NCI-H460 (cell line): Measurements from ENCODE around the gene PADI6. TPM values are rescaled to one million over a fixed set of nuclear protein-coding genes. Genes with fewer than 3 reads are reported as not detected.
"Not testable (repeated sequence)": the region's sequence is repeated elsewhere in the genome, so short reads cannot be mapped to it uniquely, and the experiment has no call there.

Experiments used
- DNase-seq: peaks from one replicate; pipeline ENCODE4 v3.0.0-alpha.2; 2016; ENCODE audit warnings: low read depth; ENCODE audit errors: extremely low read depth
- total RNA-seq: library from RNA; depleted of rRNA; stranded (reverse); fragments of >200 nt; shearing (Covaris generic); gene quantifications from 2 replicates; pipeline ENCODE4 v1.2.3, GENCODE V29; 2014

PADI6 gene
- total RNA-seq, 1 experiment from 2014 or later = not detected

DNA sequence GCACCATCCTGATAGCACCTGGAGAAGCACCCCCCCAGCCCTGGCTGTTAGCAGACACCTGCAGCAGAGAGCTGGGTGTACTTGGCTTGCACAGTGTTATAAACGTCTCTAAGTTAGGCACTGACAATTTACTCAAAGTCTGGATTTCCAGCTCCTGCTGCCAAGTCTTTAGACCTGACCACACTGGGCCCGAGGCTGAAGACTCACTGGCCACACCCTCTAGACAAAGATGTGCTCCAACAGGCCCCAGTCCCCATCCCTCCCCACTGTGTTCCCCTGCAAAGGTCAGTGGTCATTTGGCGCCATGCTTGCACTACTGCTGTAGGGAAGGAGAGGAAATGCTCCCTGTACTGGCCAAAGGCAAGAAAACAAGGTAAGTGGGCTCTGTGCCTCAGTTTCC, 31.1 kb downstream of the PADI6 start:
- no peak for DNase-seq

- no peak for DNase-seq
Measured at GRCh38 chr1:17404034-17404684, 32.2 kb downstream of the PADI6 start.

- DNase-seq = no peak
Measured at GRCh38 chr1:17404820-17405219, 32.8 kb downstream of the PADI6 start.

DNA sequence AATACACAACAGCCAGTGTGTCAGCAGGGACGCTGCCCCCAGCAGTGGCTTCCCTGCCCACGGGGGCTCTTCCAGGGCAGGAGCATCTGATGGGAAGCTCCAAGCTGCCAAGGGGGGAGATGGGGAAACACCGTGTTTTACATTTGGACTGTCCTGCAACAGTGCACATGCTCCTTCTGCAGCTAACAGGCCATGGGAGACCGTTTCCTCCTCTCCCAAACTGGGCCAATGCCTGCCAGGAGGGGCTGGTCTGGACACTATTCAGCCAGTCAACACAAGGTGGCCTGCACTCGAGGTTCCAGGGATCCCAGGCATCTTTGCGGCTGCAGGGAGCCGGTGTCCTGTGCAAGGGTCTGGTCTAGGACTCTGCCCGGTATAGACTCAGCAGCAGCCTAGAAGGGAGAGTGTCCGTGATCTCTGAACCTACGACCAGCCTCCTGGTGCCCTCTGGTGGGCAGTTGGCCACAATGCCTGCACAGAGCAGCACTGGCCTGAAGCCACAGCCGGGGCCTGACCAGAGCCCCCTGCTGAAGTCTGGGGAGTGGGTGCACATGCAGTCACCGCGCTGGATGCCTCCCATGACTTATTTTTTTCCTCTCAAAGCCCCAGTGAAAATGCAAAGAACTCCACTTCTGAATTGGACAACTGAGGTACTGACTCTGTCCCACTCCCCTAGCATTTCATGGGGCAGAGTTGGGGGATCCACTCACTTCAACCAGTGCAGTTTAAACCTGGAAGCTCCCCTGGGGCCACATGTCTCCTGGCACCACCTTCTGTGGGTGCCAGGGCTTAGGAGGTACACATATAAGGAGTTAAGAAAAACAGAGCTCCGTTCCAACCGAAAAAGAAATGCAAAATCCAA, 34.1 kb downstream of the PADI6 start:
- DNase-seq = peak; percentile 50

DNA sequence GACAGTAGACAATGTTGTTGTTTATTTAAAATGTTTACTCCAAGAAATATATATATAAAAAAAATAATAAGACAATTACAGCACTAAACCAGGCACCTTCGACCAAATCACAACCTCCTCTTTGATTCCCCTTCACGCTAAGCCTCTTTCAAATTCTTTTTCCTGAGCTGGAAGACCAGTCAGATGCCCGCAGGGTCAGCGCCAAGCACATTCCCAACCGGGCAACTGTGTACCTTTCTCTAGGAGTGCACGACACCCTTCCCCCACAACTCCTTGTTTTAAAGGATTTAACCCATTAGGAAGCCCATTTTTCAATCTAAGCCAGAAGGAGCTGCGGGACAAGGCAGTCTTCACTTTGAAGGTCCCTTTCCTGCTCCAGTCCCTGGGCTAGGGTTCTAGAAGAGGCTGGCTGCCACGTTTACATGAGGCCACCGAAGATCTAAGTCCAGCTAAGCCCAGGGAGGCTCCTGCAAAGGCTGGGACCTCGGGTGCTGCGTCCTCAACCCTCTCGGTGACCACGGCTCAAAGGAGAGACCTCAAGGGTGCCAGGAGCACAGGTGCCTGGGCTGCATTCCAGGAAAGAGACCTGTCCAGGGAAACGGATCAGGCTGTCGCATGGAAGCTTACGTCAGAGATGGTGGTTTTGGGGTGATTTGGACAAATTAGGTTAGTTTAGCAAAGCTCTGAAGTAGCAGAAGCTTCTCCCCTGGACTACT, 34.9 kb downstream of the PADI6 start:
- DNase-seq = not testable (repeated sequence)

GRCh38 chr1:17407786-17408514, 36.0 kb downstream of the PADI6 start:
- DNase-seq = not testable (repeated sequence)

- DNase-seq = no peak
Measured at GRCh38 chr1:17409391-17409811, 37.4 kb downstream of the PADI6 start.

GRCh38 chr1:17412093-17412870, 40.3 kb downstream of the PADI6 start:
- DNase-seq = no peak

DNA sequence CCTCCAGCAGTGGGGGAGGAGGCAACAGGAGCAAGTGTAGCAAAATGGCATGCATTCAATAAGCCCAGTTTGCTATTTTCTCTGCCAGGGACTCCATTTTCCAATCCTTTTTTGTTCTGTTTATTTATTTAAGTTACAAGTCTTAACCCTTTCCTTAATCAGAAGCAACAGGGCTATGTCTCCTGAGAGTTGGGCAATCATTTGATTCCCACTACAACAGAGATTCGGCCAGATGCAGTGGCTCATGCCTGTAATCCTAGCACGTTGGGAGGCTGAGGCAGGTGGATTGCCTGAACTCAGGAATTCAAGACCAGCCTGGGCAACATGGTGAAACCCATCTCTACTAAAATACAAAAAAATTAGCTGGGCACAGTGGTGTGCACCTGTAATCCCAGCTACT, 42.0 kb downstream of the PADI6 start:
- no peak for DNase-seq

DNA sequence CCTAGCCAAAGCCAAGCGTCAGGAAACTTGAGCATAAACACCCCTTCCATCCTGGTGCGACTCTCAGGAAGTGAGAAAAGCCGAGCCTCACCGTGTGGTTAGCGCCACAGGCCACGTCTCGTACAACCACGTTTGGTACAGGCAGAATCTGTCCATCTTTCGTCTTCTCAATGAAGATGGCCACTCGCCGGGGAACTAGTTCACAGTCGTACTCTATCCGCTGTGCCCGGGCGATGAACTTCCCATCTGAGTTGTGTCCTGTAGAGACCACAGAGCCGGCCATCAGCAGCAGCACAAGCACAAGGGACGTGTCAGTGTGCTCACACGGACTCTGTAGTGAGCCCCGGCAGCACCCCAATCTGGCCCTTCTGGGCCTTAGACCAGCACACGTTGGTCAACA, 44.4 kb downstream of the PADI6 start:
- DNase-seq = no peak

DNA sequence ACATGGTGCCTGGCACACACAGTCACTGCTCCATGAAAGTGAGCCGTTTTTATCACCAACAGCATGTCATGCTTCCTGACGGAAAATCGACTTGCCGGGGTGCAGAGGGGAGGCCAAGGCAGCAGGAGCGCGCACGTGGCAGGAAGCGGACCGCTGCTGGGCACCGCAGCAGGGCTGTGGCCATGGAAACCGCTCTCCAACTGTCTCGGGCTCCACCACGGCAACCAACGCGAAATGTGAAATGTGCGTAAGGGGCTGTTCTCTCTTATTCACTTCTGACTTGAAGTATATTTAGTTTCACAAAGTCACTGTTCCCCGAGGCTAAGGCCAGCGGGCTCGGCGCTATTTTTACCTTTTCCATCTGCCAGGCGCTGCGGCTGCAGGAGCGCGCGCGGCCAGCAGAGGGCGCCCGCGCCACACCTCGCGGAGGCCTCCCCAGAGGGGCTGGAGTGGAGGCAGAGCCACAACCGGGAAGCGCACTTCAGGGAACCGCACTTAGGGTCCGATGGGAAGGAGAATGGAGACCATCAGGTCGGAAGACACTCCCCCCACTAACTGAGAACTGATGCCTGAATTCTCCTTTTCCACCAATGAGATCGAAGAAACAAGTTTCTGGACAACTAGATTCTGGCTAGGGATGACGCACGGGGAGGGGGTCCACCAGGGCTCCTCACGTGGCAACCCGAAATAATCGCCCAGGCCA, 47.8 kb downstream of the PADI6 start:
- DNase-seq = no peak

DNA sequence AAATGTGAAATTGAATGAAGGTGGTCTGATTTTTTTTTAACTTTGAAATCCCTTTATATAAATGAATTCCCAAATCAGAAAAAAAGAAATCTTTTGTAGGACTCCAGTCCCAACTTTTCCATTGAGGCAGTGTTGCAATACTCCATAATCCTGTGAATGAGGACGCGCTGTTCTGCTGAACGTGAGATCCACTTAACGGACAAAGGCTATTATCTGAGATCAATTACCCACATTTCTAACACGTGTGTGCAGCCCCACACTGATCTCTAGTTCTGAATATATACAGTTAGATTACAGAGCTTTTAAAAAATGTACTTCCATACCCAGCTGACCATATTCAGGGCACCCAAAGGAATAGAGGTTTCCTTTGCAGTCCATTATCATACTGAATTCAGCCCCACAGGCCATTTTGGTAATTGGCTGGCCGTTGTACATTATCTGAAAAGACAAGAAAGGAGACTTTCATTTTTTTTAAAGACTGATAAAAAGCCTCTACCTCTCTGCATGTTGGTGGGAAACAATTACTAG, 48.5 kb downstream of the PADI6 start:
- DNase-seq = no peak

- DNase-seq = no peak
Measured at GRCh38 chr1:17422461-17422860, 50.5 kb downstream of the PADI6 start.

- no peak for DNase-seq
Measured at GRCh38 chr1:17423781-17424245, 51.8 kb downstream of the PADI6 start.

GRCh38 chr1:17425806-17426600, 54.0 kb downstream of the PADI6 start:
- no peak for DNase-seq

- DNase-seq = no peak
Measured at GRCh38 chr1:17427696-17428660, 56.0 kb downstream of the PADI6 start.

DNA sequence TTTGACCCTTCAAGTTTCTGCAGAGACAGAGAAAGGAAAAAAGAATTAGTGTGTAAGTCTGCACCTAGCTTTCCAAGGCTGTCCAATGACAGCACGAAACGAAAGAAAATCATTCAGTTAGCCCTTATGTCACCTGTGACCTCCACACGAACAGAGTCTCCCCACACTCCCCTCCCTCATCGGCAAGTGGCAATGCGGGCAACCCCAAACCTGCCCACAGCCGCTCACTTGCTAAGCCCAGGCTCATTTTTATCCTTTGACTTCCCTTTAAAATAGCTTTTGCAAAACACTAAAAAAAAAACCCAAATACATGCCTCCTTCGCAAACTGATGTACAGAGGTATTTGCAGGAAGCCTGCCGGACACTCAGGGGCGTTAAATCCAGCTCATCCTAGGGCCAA, 57.2 kb downstream of the PADI6 start:
- DNase-seq = no peak
